ENCODE data around the gene THBS1.

THBS1 gene

GRCh38 chr15:39574427-39574826 lies 6.5 kb upstream of the THBS1 start:
- peak; percentile 48 for DNase-seq (ENCODE audit: low read depth)

- no peak for DNase-seq (ENCODE audit: low read depth)
Observed at GRCh38 chr15:39575180-39575579, 5.7 kb upstream of the THBS1 start.

GRCh38 chr15:39578851-39579486 lies 1.9 kb upstream of the THBS1 start:
- DNase-seq (ENCODE audit: low read depth), result no peak

GRCh38 chr15:39579487-39580116 lies 1.3 kb upstream of the THBS1 start:
- peak; percentile 89 for DNase-seq (ENCODE audit: low read depth)

- peak; percentile 89 for DNase-seq (ENCODE audit: low read depth)
Observed at GRCh38 chr15:39580117-39580484, 778 bp upstream of the THBS1 start.

- no peak for DNase-seq (ENCODE audit: low read depth)
Observed at GRCh38 chr15:39581242-39581792, 438 bp downstream of the THBS1 start.

- DNase-seq (ENCODE audit: low read depth), result peak; percentile 21
Observed at GRCh38 chr15:39581793-39582285, 960 bp downstream of the THBS1 start.

GRCh38 chr15:39582286-39582976 lies 1.6 kb downstream of the THBS1 start:
- DNase-seq (ENCODE audit: low read depth), result no peak

- DNase-seq (ENCODE audit: low read depth), result no peak
Observed at GRCh38 chr15:39582977-39583595, 2.2 kb downstream of the THBS1 start.

- peak; percentile 21 for DNase-seq (ENCODE audit: low read depth)
Observed at GRCh38 chr15:39583596-39584265, 2.9 kb downstream of the THBS1 start.

- DNase-seq (ENCODE audit: low read depth), result no peak
Observed at GRCh38 chr15:39584266-39584659, 3.4 kb downstream of the THBS1 start.

- DNase-seq (ENCODE audit: low read depth), result no peak
Observed at GRCh38 chr15:39584662-39585388, 3.9 kb downstream of the THBS1 start.

- no peak for DNase-seq (ENCODE audit: low read depth)
Observed at GRCh38 chr15:39585389-39585841, 4.5 kb downstream of the THBS1 start.

- DNase-seq (ENCODE audit: low read depth), result no peak
Observed at GRCh38 chr15:39585871-39586301, 5.0 kb downstream of the THBS1 start.

- peak; percentile 61 for DNase-seq (ENCODE audit: low read depth)
Observed at GRCh38 chr15:39586387-39587095, 5.7 kb downstream of the THBS1 start.

- DNase-seq (ENCODE audit: low read depth), result no peak
Observed at GRCh38 chr15:39587096-39587721, 6.3 kb downstream of the THBS1 start.

GRCh38 chr15:39587731-39588530 lies 7.1 kb downstream of the THBS1 start:
- DNase-seq (ENCODE audit: low read depth), result no peak

GRCh38 chr15:39588531-39589192 lies 7.8 kb downstream of the THBS1 start:
- DNase-seq (ENCODE audit: low read depth), result no peak
